Measurements from ENCODE around the gene CDC42EP2.

Gene CDC42EP2

GRCh38 chr11:65355776-65356393 is 41.2 kb downstream of the CDC42EP2 start:
- Histone ChIP-seq H3K4me1 (ENCODE audit: insufficient read depth, insufficient read length) (peaks cover 18% of the 10 kb centered on the region), H3K36me3 (ENCODE audit: insufficient read depth, insufficient read length, low read length) (peaks cover 25% of the 10 kb centered on the region), H3K9ac (ENCODE audit: insufficient read length, low read depth) (peak overlapping the region; percentile 37), H3K27me3 (ENCODE audit: insufficient read depth, insufficient read length) (peaks cover 24% of the 10 kb centered on the region), H3K9me3 (ENCODE audit: insufficient read depth, low read length) (no peaks in the 10 kb centered on the region), H3K4me3 (ENCODE audit: insufficient read length, low read depth) (no peak overlapping the region)
- DNase-seq (ENCODE audit: low read depth, low spot score): no peak
- TF ChIP-seq YY1 (IDR thresholded peaks at IDR 0.05; ENCODE audit: insufficient read depth, insufficient read length): no peak
- no peak for TF ChIP-seq ZNF274 (IDR thresholded peaks at IDR 0.05; ENCODE audit: low read depth, low read length)
- no peak for TF ChIP-seq SUZ12 (IDR thresholded peaks at IDR 0.05; ENCODE audit: extremely low read depth, insufficient read depth, insufficient read length)

- Histone ChIP-seq H3K27me3 (ENCODE audit: insufficient read depth, insufficient read length) (peaks cover 24% of the 10 kb centered on the region), H3K4me3 (ENCODE audit: insufficient read length, low read depth) (no peak overlapping the region), H3K4me1 (ENCODE audit: insufficient read depth, insufficient read length) (peaks cover 18% of the 10 kb centered on the region), H3K9me3 (ENCODE audit: insufficient read depth, low read length) (no peaks in the 10 kb centered on the region), H3K36me3 (ENCODE audit: insufficient read depth, insufficient read length, low read length) (peaks cover 20% of the 10 kb centered on the region), H3K9ac (ENCODE audit: insufficient read length, low read depth) (peak overlapping the region; percentile 37)
- DNase-seq (ENCODE audit: low read depth, low spot score): no peak
- TF ChIP-seq YY1 (IDR thresholded peaks at IDR 0.05; ENCODE audit: insufficient read depth, insufficient read length) (no peak), ZNF274 (IDR thresholded peaks at IDR 0.05; ENCODE audit: low read depth, low read length) (no peak), SUZ12 (IDR thresholded peaks at IDR 0.05; ENCODE audit: extremely low read depth, insufficient read depth, insufficient read length) (no peak)
These were observed 41.8 kb downstream of the CDC42EP2 start for GRCh38 chr11:65356394-65356972.

GRCh38 chr11:65357856-65358356 is 43.2 kb downstream of the CDC42EP2 start:
- no peak for TF ChIP-seq YY1 (IDR thresholded peaks at IDR 0.05; ENCODE audit: insufficient read depth, insufficient read length)
- TF ChIP-seq ZNF274 (IDR thresholded peaks at IDR 0.05; ENCODE audit: low read depth, low read length): no peak
- no peak for TF ChIP-seq SUZ12 (IDR thresholded peaks at IDR 0.05; ENCODE audit: extremely low read depth, insufficient read depth, insufficient read length)
- no peak overlapping the region for H3K4me3 ChIP-seq (ENCODE audit: insufficient read length, low read depth)
- H3K9me3 ChIP-seq (ENCODE audit: insufficient read depth, low read length): no peaks in the 10 kb centered on the region
- DNase-seq (ENCODE audit: low read depth, low spot score): no peak
- H3K4me1 ChIP-seq (ENCODE audit: insufficient read depth, insufficient read length): peaks cover 11% of the 10 kb centered on the region
- H3K27me3 ChIP-seq (ENCODE audit: insufficient read depth, insufficient read length): peaks cover 24% of the 10 kb centered on the region
- H3K36me3 ChIP-seq (ENCODE audit: insufficient read depth, insufficient read length, low read length): peaks cover 6% of the 10 kb centered on the region
- H3K9ac ChIP-seq (ENCODE audit: insufficient read length, low read depth): no peak overlapping the region

GRCh38 chr11:65362320-65362931 is 47.8 kb downstream of the CDC42EP2 start:
- TF ChIP-seq YY1 (IDR thresholded peaks at IDR 0.05; ENCODE audit: insufficient read depth, insufficient read length): no peak
- TF ChIP-seq SUZ12 (IDR thresholded peaks at IDR 0.05; ENCODE audit: extremely low read depth, insufficient read depth, insufficient read length): no peak
- no peak for TF ChIP-seq ZNF274 (IDR thresholded peaks at IDR 0.05; ENCODE audit: low read depth, low read length)
- H3K9ac ChIP-seq (ENCODE audit: insufficient read length, low read depth): no peak overlapping the region
- no peaks in the 10 kb centered on the region for H3K36me3 ChIP-seq (ENCODE audit: insufficient read depth, insufficient read length, low read length)
- H3K4me1 ChIP-seq (ENCODE audit: insufficient read depth, insufficient read length): peaks cover 5% of the 10 kb centered on the region
- H3K9me3 ChIP-seq (ENCODE audit: insufficient read depth, low read length): no peaks in the 10 kb centered on the region
- no peak for DNase-seq (ENCODE audit: low read depth, low spot score)
- peaks cover 5% of the 10 kb centered on the region for H3K27me3 ChIP-seq (ENCODE audit: insufficient read depth, insufficient read length)
- H3K4me3 ChIP-seq (ENCODE audit: insufficient read length, low read depth): no peak overlapping the region

GRCh38 chr11:65362966-65363365 is 48.3 kb downstream of the CDC42EP2 start:
- Histone ChIP-seq H3K4me3 (ENCODE audit: insufficient read length, low read depth) (no peak overlapping the region), H3K27me3 (ENCODE audit: insufficient read depth, insufficient read length) (peaks cover 4% of the 10 kb centered on the region), H3K4me1 (ENCODE audit: insufficient read depth, insufficient read length) (peaks cover 4% of the 10 kb centered on the region), H3K36me3 (ENCODE audit: insufficient read depth, insufficient read length, low read length) (no peaks in the 10 kb centered on the region), H3K9ac (ENCODE audit: insufficient read length, low read depth) (no peak overlapping the region), H3K9me3 (ENCODE audit: insufficient read depth, low read length) (no peaks in the 10 kb centered on the region)
- no peak for TF ChIP-seq ZNF274 (IDR thresholded peaks at IDR 0.05; ENCODE audit: low read depth, low read length)
- no peak for TF ChIP-seq YY1 (IDR thresholded peaks at IDR 0.05; ENCODE audit: insufficient read depth, insufficient read length)
- no peak for TF ChIP-seq SUZ12 (IDR thresholded peaks at IDR 0.05; ENCODE audit: extremely low read depth, insufficient read depth, insufficient read length)
- DNase-seq (ENCODE audit: low read depth, low spot score): no peak

- Histone ChIP-seq H3K36me3 (ENCODE audit: insufficient read depth, insufficient read length, low read length) (no peaks in the 10 kb centered on the region), H3K9ac (ENCODE audit: insufficient read length, low read depth) (no peak overlapping the region), H3K4me3 (ENCODE audit: insufficient read length, low read depth) (no peak overlapping the region), H3K4me1 (ENCODE audit: insufficient read depth, insufficient read length) (no peaks in the 10 kb centered on the region), H3K9me3 (ENCODE audit: insufficient read depth, low read length) (no peaks in the 10 kb centered on the region), H3K27me3 (ENCODE audit: insufficient read depth, insufficient read length) (no peaks in the 10 kb centered on the region)
- TF ChIP-seq SUZ12 (IDR thresholded peaks at IDR 0.05; ENCODE audit: extremely low read depth, insufficient read depth, insufficient read length): no peak
- TF ChIP-seq YY1 (IDR thresholded peaks at IDR 0.05; ENCODE audit: insufficient read depth, insufficient read length): no peak
- no peak for TF ChIP-seq ZNF274 (IDR thresholded peaks at IDR 0.05; ENCODE audit: low read depth, low read length)
- DNase-seq (ENCODE audit: low read depth, low spot score): no peak
These were observed 49.1 kb downstream of the CDC42EP2 start for GRCh38 chr11:65363770-65364169.

GRCh38 chr11:65366340-65366773 is 51.7 kb downstream of the CDC42EP2 start:
- no peaks in the 10 kb centered on the region for H3K27me3 ChIP-seq (ENCODE audit: insufficient read depth, insufficient read length)
- peak; percentile 70 for DNase-seq (ENCODE audit: low read depth, low spot score)
- no peak overlapping the region for H3K4me3 ChIP-seq (ENCODE audit: insufficient read length, low read depth)
- H3K4me1 ChIP-seq (ENCODE audit: insufficient read depth, insufficient read length): no peaks in the 10 kb centered on the region
- H3K9ac ChIP-seq (ENCODE audit: insufficient read length, low read depth): peak overlapping the region; percentile 22
- H3K36me3 ChIP-seq (ENCODE audit: insufficient read depth, insufficient read length, low read length): no peaks in the 10 kb centered on the region
- H3K9me3 ChIP-seq (ENCODE audit: insufficient read depth, low read length): no peaks in the 10 kb centered on the region
- TF ChIP-seq SUZ12 (IDR thresholded peaks at IDR 0.05; ENCODE audit: extremely low read depth, insufficient read depth, insufficient read length) (no peak), YY1 (IDR thresholded peaks at IDR 0.05; ENCODE audit: insufficient read depth, insufficient read length) (no peak), ZNF274 (IDR thresholded peaks at IDR 0.05; ENCODE audit: low read depth, low read length) (no peak)
